Measurements from ENCODE around the gene TACR2.

GRCh38 chr10:69406302-69406811 lies 10.4 kb downstream of the TACR2 start:
- no peak for TF ChIP-seq CTCF (conservative IDR thresholded peaks at IDR 0.05; ENCODE audit: low read depth in 2 of 2)
- TF ChIP-seq ETS1 (IDR thresholded peaks at IDR 0.05): no peak
- no peak for TF ChIP-seq REST (IDR thresholded peaks at IDR 0.05; ENCODE audit: unreplicated experiment)
- TF ChIP-seq EZH2 (IDR thresholded peaks at IDR 0.05; ENCODE audit: low read depth, unreplicated experiment): no peak
- no peak for TF ChIP-seq POLR2AphosphoS5 (IDR thresholded peaks at IDR 0.05; ENCODE audit: low read depth)
- no peak for TF ChIP-seq EZH2phosphoT487 (IDR thresholded peaks at IDR 0.05; ENCODE audit: unreplicated experiment)
- no peak for TF ChIP-seq JUNB (IDR thresholded peaks at IDR 0.05; ENCODE audit: unreplicated experiment)
- no peak for TF ChIP-seq CREB1 (CRISPR knock-in tag; IDR thresholded peaks at IDR 0.05; ENCODE audit: low read depth)
- no peak for TF ChIP-seq NANOG (IDR thresholded peaks at IDR 0.05; ENCODE audit: borderline replicate concordance)
- TF ChIP-seq STAT1 (IDR thresholded peaks at IDR 0.05; ENCODE audit: unreplicated experiment): no peak
- no peak for TF ChIP-seq ZNF114 (CRISPR knock-in tag; IDR thresholded peaks at IDR 0.05)
- no peak for TF ChIP-seq ZNF331 (CRISPR knock-in tag; IDR thresholded peaks at IDR 0.05; ENCODE audit: low read depth)
- no peak for TF ChIP-seq ZNF462 (CRISPR knock-in tag; IDR thresholded peaks at IDR 0.05)

Measured in GM23338 (cell line).